HG02938 (cell line): Measurements from ENCODE around the gene CDC25C.
"Not testable (repeated sequence)": the region's sequence is repeated elsewhere in the genome, so short reads cannot be mapped to it uniquely, and the experiment has no call there.

Source experiments
- ATAC-seq: cut with Tn5 transposase; IDR thresholded peaks from one replicate; pipeline ENCODE4 v1.9.1; 2021; ENCODE audit warnings: mild to moderate bottlenecking, moderate library complexity; ENCODE audit not compliant: unreplicated experiment

CDC25C gene

GRCh38 chr5:138280915-138281314, 50.7 kb downstream of the CDC25C start:
- ATAC-seq: no peak

GRCh38 chr5:138276402-138277054, 55.1 kb downstream of the CDC25C start:
- ATAC-seq: no peak

DNA sequence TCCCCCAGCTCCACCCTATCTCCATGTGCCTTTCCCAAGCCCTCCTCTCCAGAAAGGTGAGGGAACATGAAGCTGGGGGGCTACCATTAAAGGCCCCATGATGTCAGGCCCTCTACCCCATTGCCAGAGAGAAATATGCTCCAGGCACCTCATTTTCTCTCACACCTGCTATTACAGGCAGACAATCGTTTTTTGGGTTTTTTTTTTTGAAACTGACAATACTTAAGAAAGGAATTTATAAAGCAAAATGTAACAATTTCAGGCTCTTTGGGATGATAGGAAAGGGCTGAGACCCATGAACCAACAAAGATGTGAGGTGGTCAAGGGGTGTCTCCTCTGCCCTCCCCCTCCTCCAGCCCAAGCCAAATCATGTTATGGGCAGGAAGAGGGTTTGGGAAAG, 55.7 kb downstream of the CDC25C start:
- no peak for ATAC-seq

GRCh38 chr5:138275379-138275782, 56.2 kb downstream of the CDC25C start:
- no peak for ATAC-seq

DNA sequence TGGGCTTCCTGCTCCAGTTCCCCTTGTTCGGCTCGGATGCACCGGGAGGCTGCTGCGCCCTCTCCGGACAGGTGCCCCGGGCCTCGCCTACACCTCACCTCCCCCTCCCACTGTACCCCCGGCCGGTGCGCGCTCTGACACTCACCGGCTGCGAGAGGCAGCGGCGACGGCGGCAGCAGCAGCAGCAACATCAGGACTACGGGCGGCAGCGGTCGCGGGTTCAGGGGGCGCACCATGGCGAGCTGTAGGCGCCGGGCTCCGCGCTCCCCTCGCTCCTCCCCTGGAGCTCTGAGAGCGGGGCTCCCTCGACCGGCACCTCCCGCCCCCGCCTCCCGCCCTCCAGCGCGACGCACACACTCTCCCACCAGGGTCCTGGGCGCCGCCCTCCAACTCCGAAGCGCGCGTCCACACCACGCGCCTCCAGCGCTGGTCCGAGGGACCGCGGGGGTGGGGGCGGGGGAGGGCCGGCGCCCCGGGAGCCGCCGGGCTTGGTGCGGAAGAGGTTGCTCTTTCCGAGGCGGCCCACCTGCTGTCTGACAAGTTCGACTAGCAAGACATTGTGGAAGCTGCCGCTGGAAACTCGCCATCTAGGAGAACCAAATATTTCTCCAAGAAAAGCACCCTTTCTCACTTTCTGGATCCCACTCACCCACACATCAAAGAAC, 57.3 kb downstream of the CDC25C start, which contains the start of gene GFRA3:
TSS of gene GFRA3 (minus strand) at position 433 of the 665 bp plus-strand sequence. CDS start at position 236, 197 bp downstream.
- ATAC-seq: no peak

- ATAC-seq: no peak
Observed at GRCh38 chr5:138273834-138274188, 57.8 kb downstream of the CDC25C start.

DNA sequence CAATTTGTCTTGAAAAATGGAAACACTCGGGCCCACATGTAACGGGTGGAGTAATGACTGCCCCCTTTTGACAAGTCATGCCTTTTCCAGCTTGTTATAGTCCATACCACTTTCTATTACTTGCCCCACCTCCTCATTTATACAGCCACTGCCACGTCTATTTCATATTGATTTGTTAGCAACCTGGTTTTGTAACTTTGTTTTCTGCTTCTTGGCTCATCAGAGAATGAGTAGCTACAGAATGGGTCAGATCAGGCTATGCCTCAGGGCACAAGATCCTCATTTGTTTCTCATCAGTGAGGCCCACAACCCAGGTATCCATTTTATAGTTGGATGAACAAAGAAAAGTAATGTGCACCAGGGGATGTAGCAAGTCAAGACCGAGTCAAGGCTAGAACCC, 58.9 kb downstream of the CDC25C start:
- ATAC-seq: no peak

DNA sequence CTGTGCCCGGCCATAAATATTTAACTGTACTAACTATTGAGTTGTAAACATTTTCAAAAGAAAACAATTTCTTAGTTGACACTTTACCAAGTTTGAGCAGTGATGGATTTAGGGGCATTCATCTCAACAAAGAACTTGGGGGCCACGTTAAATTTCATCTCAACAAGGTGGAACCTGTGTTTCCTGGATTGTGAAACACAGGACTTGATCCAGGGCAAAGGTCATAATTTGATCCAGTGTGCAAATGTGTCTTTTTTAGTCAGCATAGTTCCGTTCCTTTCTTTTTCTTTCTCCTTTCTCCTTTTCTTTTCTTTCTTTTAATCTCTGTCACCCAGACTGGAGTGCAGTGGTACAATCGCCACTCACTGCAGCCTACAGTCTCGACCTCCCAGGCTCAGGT, 60.3 kb downstream of the CDC25C start:
- ATAC-seq: no peak

DNA sequence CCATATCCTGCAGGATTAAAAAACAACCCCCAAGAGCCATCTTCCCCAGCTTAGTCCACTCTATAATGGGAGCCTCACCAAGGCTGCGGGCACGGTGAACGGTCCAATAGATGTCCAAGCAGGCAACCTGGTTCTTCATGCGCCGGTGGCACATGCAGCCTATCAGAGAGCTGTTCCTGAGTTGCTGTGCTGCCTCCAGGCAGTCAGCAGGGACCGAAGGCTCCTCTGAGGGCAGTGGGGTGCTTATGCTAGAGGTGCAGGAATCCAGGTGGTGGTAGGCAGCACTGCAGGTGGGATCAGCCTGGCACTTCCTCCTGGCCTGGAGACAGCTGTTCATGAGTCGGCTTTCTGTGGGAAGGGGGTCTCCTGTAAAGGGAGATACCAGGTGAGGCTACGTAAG, 67.4 kb downstream of the CDC25C start:
- no peak for ATAC-seq

DNA sequence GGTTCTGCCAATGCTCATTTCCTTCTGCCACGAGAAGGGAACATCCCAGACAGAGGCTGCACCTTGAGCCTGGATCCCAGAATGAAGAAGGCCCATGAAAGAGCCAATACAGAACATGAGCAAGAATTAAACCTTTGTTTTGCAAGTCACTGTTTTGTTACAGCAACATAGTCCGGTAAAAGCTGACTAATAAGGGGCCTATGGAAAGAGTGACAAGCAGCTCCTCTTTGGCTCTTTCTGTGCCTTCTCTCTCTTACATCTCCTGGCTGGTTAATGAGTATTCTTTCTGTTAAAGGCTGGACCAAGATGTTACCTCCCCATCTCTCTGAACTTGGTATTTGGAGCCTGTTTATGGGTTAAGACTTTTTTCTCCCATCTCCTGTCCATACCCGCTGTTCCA, 68.0 kb downstream of the CDC25C start:
- no peak for ATAC-seq

DNA sequence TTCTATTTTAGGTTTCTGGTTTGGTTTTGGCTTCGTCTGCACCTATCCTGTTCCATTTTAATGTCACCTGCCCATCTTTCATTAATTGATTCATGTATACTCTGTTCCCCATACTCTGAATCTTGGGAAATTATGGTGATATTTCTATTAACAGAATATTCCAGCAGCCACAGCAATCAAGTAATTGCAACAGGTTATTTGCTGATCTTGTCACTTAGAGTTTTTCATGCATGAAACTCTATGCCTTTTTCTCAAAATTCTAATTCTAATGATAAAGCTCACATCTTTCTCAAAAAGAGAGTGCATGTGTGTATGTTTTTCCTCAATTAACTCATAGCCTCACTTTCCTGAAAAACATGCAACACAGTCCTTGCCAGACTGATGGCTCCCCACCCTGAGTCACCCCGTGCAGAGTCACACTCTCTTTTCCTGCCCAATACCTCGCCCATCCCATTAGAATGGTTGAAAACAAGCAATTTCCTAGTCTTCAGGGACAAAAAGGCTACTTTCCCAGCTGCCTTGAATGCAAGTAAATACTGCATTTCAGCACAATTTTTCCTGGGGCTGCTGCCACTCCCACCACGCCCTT, 72.8 kb downstream of the CDC25C start:
- ATAC-seq: no peak

DNA sequence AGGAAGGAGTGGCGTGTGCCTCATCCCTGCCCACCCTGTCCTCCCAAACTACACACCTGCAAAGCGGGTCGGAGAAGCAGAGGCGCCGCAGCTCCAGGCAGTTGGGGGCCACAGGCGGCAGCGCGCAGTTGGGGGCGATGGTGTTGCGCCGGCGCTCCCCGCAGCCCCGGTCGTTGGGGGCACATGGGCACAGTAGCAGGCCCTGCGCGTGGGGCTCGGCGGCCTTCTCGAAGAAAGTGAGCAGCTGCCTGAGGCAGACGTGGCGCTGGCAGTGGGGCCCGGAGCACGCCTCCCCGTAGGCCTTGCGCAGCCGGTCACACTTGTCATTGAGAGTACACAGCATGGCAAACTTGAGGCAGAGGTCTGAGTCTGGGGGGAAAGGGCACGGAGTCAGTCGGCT, 74.0 kb downstream of the CDC25C start:
- ATAC-seq: no peak

- ATAC-seq: no peak
Observed at GRCh38 chr5:138252944-138253343, 78.7 kb downstream of the CDC25C start.

GRCh38 chr5:138247800-138248199, 83.8 kb downstream of the CDC25C start:
- ATAC-seq: not testable (repeated sequence)

DNA sequence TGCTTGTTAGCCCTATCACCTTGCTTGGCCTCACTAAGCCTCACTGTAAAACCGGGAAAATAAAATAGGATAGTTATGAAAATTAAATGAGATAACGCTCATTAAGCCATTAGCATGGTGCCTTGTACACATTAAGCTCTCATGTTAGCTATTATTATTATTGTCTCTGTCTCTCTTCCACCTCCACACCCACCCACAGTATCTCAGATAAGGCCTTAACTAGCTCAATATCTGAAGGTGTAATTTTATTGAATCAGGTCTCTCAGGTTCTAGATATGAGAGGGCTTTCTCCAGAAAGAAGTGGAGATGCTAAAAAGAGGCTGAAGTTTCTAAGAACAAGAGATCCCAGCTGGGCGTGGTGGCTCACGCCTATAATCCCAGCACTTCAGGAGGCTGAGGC, 84.8 kb downstream of the CDC25C start:
- ATAC-seq: no peak

DNA sequence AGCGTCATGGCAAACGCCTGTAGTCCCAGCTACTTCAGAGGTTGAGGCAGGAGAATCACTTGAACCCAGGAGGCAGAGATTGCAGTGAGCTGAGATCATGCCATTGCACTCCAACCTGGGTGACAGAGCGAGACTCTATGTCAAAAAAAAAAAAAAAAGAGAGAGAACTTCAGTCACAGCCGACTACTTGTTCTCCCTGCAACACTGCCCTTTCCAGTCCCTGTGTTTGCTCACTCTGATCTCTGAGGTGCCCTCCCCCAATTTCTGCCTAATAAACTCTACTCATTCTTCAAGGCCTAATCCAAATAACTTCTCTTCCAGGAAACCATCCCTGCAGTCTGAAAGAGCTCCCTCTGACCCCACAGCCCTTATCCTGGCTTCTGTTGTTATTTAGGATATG, 85.3 kb downstream of the CDC25C start:
- no peak for ATAC-seq

DNA sequence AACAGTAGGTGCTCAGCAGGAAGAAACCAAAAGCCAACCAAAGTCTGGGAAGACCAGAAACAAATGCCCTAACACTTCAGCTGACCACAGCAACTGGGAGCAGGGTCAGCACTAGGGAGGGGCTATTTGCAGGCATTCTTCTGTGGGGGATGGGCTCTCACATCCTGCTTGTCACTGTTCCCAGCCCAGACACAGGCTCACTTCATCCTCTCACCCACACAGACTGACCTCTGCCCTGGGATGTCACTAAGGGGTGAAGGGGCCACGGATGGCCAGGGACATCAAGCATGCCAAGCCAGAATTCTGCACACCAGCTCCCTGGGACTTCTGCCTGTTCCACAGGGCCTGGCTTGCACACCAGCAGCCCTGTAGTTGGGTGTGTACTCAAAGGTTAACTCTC, 85.9 kb downstream of the CDC25C start:
- ATAC-seq: no peak

- ATAC-seq: no peak
Observed at GRCh38 chr5:138243794-138244193, 87.8 kb downstream of the CDC25C start.

DNA sequence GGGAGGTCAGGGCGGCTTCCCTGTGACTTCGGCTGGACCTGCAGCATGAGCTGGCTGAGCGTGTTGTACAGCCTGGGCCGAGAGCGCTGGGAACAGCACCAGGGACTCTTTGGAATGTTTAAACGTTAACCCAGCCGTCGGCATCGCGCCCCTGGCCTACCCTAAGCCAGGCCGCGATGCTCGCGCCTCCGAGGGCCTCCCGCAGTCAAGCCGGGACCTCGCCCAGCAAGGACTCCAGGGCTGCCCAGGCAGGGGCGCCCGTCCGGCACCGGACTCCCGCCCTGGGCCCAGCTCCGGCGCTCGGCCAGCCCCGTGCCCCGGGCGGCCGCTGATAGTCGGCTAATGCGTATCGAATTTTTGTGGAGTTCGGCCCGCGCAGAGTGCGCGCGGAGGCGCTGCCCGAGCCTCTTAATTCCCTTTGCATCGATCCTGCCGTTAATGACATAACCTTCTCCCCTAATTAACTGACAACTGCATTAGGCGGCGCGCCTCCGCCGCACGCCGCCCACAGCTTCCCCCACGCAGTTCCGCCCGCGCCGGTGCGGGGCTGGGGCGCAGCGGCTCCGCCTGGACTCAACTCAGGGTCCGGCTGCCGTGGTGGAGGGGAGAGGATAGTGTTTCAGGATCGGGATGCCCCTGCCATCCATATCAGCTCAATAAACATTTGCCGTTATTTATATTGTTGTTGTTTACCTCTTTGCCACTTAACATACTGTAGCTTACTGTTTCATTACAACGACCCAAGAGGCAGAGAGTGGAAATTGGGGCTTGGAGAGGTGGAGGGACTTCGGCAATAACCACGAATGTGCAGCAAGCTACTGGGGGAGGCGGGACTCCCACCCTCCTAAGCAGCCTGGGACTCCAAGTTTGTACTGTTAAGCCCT, 89.7 kb downstream of the CDC25C start:
- no peak for ATAC-seq

DNA sequence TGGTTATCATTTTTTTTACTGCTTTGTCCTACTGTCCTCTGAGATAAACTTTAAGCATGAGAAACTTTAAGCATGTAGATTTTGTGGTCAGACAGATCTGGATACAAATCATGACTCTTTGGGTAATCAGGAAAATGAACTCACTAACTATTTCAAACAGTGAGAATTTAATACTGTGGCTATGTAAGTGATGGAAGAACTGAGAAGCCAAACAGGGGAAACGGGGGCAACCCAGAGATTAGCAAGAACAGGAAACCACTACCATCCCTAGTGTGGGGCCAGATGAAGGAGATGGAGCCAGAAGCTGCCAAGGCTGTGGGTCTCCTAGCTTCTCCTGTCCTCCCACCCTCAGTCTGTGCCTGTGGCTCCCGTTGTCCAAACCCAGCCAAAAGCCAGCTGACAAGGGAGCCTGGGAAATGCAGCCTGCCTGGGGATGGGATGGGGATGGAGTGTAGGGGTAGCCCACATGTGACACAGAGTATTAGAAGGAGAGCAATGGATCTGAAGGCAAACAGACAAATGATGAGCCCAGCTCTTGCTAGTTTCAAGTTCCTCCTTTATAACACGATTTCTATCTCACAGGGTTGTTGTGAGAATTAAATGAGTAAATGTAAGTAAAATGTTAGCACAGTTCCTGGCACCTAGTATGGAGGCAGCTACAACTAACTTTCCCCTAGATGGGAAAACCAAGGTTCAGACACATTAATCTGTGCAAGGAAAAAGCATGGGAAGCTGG, 90.8 kb downstream of the CDC25C start:
- no peak for ATAC-seq

DNA sequence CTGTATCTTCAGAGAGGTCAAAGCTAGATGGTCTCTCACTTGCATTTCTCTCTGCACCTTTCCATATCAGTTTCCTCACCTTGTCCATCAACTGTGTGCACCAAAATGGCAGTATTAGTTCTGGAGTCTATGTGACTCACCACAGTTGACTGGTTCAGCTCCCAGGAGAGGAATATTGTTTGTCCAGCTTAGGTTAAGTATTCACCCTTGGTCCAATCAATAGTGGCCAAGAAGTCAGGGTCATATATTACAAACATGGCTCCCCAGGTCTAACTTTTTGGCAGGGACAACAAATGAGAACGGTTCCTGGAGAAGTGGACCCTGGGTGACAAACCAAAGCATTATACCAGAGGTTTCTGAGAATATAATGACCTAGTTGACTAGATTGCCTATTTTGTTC, 93.6 kb downstream of the CDC25C start:
- no peak for ATAC-seq
